ENCODE measurements around the gene AATK. TPM values are rescaled to one million over a fixed set of nuclear protein-coding genes. Genes with fewer than 3 reads are reported as not detected.

Gene AATK
- total and polyA plus RNA-seq, 10 of the 15 experiments (the other 5 are each of a cell fraction or from before 2014, with no cell fraction given) = 0.04 TPM; not detected in 9

- no peak for TF ChIP-seq HSF1 (IDR thresholded peaks at IDR 0.05; ENCODE audit: low read depth, low read length)
- no peak for TF ChIP-seq NR2F1 (conservative IDR thresholded peaks at IDR 0.05)
- TF ChIP-seq BRCA1 (IDR thresholded peaks at IDR 0.05; ENCODE audit: low read depth, low read length) = no peak
- no peak for TF ChIP-seq REST (IDR thresholded peaks at IDR 0.05; ENCODE audit: low read depth, low read length)
- no peak for TF ChIP-seq NFXL1 (IDR thresholded peaks at IDR 0.05; ENCODE audit: borderline replicate concordance)
- no peak for TF ChIP-seq EGR1 (IDR thresholded peaks at IDR 0.05; ENCODE audit: borderline replicate concordance in 1 of 2, low read depth in 2 of 2, low read length in 2 of 2)
- no peak for TF ChIP-seq NFYB (IDR thresholded peaks at IDR 0.05; ENCODE audit: insufficient read depth, low read depth, low read length)
- no peak for TF ChIP-seq ZNF217 (IDR thresholded peaks at IDR 0.05)
- TF ChIP-seq FOS (IDR thresholded peaks at IDR 0.05; ENCODE audit: borderline replicate concordance, extremely low read depth, insufficient read length) = no peak
Measured at GRCh38 chr17:81173762-81174155, 7.7 kb upstream of the AATK start (continued).

Data from GM12878 (cell line).